Inferior parietal cortex (tissue), 1 donor: ENCODE measurements around the gene MMRN2.

Source experiments
- DNase-seq: peaks from one replicate; pipeline ENCODE4 v3.0.0-alpha.2; 2016; ENCODE audit errors: extremely low spot score

The MMRN2 gene

GRCh38 chr10:86888585-86889381, 68.6 kb downstream of the MMRN2 start:
- no peak for DNase-seq
